K562 (cell line): Measurements from ENCODE around the gene NUP107. TPM values are rescaled to one million over a fixed set of nuclear protein-coding genes. Genes with fewer than 3 reads are reported as not detected.
A peak's percentile ranks its signal among the peaks of the same experiment; 100 is the strongest.

Source experiments
- BRD9 ChIP-seq: fragments of 450-650 bp; IDR thresholded peaks from 2 replicates; pipeline ENCODE4 v1.6.1; 2018; ENCODE audit warnings: low read depth; ENCODE audit not compliant: partially characterized antibody
- BRF1 ChIP-seq: IDR thresholded peaks from 3 replicates; pipeline ENCODE4 v1.6.1; 2011; ENCODE audit warnings: borderline replicate concordance, mild to moderate bottlenecking; ENCODE audit not compliant: insufficient read length; ENCODE audit errors: extremely low read depth
- DPF2 ChIP-seq: fragments of 450-650 bp; IDR thresholded peaks from 2 replicates; pipeline ENCODE4 v1.6.1; 2016
- ELK3 ChIP-seq: fragments of 450-650 bp; formaldehyde crosslinking; IDR thresholded peaks from 2 replicates; pipeline ENCODE4 v1.4.0; 2020; ENCODE audit warnings: mild to moderate bottlenecking
- GATA2 ChIP-seq: sonication (generic); formaldehyde crosslinking; IDR thresholded peaks from 2 replicates; pipeline ENCODE4 v1.4.0; 2020; ENCODE audit warnings: mild to moderate bottlenecking, missing genetic modification reagents
- MGA ChIP-seq: fragments of 450-650 bp; IDR thresholded peaks from 2 replicates; pipeline ENCODE4 v1.6.1; 2016; ENCODE audit warnings: mild to moderate bottlenecking, moderate library complexity
- NCOA1 ChIP-seq: fragments of 450-650 bp; IDR thresholded peaks from 2 replicates; pipeline ENCODE4 v1.6.1; 2016; ENCODE audit warnings: low read depth
- PHF21A ChIP-seq: fragments of 450-650 bp; IDR thresholded peaks from 2 replicates; pipeline ENCODE4 v1.6.1; 2017; ENCODE audit warnings: low read depth, borderline replicate concordance
- TSHZ1 ChIP-seq: fragments of 250-450 bp; sonication (Bioruptor Pico); IDR thresholded peaks from 2 replicates; pipeline ENCODE4 v1.4.0; 2020; ENCODE audit warnings: mild to moderate bottlenecking, moderate library complexity
- ZFP30 ChIP-seq: fragments of 250-450 bp; sonication (Bioruptor Pico); IDR thresholded peaks from 2 replicates; pipeline ENCODE4 v1.8.0; 2022; ENCODE audit warnings: moderate library complexity, mild to moderate bottlenecking, inconsistent platforms, borderline replicate concordance
- ZNF224 ChIP-seq: sonication (generic); formaldehyde crosslinking; IDR thresholded peaks from 2 replicates; pipeline ENCODE4 v1.8.0; 2022; ENCODE audit warnings: mild to moderate bottlenecking, missing genetic modification reagents
- polyA plus RNA-seq, 8 experiments: library from polyadenylated mRNA; depleted of rRNA in 4 of 8; stranded (reverse) in 5 of 8; unstranded in 3 of 8; fragments of >200 nt; fragmentation: Nextera tagmentation in 2 of 8; fragmentation: Illumina TruSeq in 1 of 8; extraction: Ambion mirVana in 2 of 8; extraction: Trizol in 1 of 8; gene quantifications; 2 replicates each; pipeline versions ENCODE4 v1.2.1 to v1.2.3, GENCODE V29; 2011 to 2014; ENCODE audit warnings: inconsistent platforms in 1 of 8, missing spikeins in 1 of 8
- total RNA-seq, 7 experiments: library from RNA; depleted of rRNA in 6 of 7; stranded (reverse); fragments of >200 nt in 6 of 7; fragmentation: Illumina TruSeq in 2 of 7; extraction: Trizol in 2 of 7; gene quantifications; 2 replicates each; pipeline versions ENCODE4 v1.2.1 to v1.2.3, GENCODE V29; 2011 to 2021; ENCODE audit warnings: low replicate concordance in 1 of 7

NUP107 gene
- total and polyA plus RNA-seq, 9 of the 15 experiments (the other 6 are each of a cell fraction or from before 2014, with no cell fraction given), result 129 to 277 (median 199) TPM

GRCh38 chr12:68771223-68771925 lies 84.6 kb downstream of the NUP107 start (continued):
- no peak for TF ChIP-seq TSHZ1
- no peak for TF ChIP-seq ZFP30 (CRISPR knock-in tag)
- peak; percentile 79 for TF ChIP-seq DPF2
- no peak for TF ChIP-seq BRF1
- no peak for TF ChIP-seq BRD9
- TF ChIP-seq ELK3, result no peak
- no peak for TF ChIP-seq ZNF224 (CRISPR knock-in tag)
- no peak for TF ChIP-seq MGA
- peak; percentile 35; the same call in 1 of the 2 replicates for TF ChIP-seq GATA2 (CRISPR knock-in tag)
- no peak for TF ChIP-seq PHF21A
- TF ChIP-seq NCOA1, result no peak
